Mesodermal cell (in vitro differentiated cells): ENCODE data around the gene GNPTG.
A peak's percentile ranks its signal among the peaks of the same experiment; 100 is the strongest.

Experiments
- H3K27ac ChIP-seq: 2 replicates; pipeline ENCODE4 v1.7.0; 2013; ENCODE audit warnings: mild to moderate bottlenecking, low read depth, low read length, moderate library complexity; ENCODE audit not compliant: severe bottlenecking
- H3K36me3 ChIP-seq: 2 replicates; pipeline ENCODE4 v1.7.1; 2013; ENCODE audit warnings: mild to moderate bottlenecking, low read length, moderate library complexity; ENCODE audit not compliant: control insufficient read depth, insufficient read depth
- H3K4me1 ChIP-seq: one replicate; pipeline ENCODE4 v1.7.1; 2013; ENCODE audit warnings: mild to moderate bottlenecking, low read length; ENCODE audit not compliant: insufficient read depth, control insufficient read depth, poor library complexity, severe bottlenecking
- H3K4me3 ChIP-seq: 2 replicates; pipeline ENCODE4 v1.7.0; 2013; ENCODE audit warnings: low read length, control low read depth, mild to moderate bottlenecking; ENCODE audit not compliant: insufficient read depth, poor library complexity, severe bottlenecking; ENCODE audit errors: extremely low read depth
- H3K9me3 ChIP-seq: 2 replicates; pipeline ENCODE4 v1.7.1; 2013; ENCODE audit warnings: mild to moderate bottlenecking, low read length, moderate library complexity; ENCODE audit not compliant: control insufficient read depth
- WGBS, 2 experiments: methylation state at CpG; one replicate each; pipeline ENCODE4 v1.1.5; 2013; ENCODE audit warnings: missing lambda C conversion rate in 2 of 2; ENCODE audit not compliant: insufficient coverage in 2 of 2; 5-methylcytosine and 5-hydroxymethylcytosine counted together

GNPTG gene

GRCh38 chr16:1377406-1378010 lies 25.8 kb downstream of the GNPTG start:
- H3K4me1 ChIP-seq, result peaks cover 3% of the 10 kb centered on the region
- no peak overlapping the region for H3K27ac ChIP-seq
- H3K4me3 ChIP-seq, result no peak overlapping the region
- 88 to 92% methylated on average over 9 to 10 of the region's 10 CpGs for WGBS, 2 experiments
- H3K36me3 ChIP-seq, result peaks cover 21% of the 10 kb centered on the region
- H3K9me3 ChIP-seq, result no peaks in the 10 kb centered on the region

DNA sequence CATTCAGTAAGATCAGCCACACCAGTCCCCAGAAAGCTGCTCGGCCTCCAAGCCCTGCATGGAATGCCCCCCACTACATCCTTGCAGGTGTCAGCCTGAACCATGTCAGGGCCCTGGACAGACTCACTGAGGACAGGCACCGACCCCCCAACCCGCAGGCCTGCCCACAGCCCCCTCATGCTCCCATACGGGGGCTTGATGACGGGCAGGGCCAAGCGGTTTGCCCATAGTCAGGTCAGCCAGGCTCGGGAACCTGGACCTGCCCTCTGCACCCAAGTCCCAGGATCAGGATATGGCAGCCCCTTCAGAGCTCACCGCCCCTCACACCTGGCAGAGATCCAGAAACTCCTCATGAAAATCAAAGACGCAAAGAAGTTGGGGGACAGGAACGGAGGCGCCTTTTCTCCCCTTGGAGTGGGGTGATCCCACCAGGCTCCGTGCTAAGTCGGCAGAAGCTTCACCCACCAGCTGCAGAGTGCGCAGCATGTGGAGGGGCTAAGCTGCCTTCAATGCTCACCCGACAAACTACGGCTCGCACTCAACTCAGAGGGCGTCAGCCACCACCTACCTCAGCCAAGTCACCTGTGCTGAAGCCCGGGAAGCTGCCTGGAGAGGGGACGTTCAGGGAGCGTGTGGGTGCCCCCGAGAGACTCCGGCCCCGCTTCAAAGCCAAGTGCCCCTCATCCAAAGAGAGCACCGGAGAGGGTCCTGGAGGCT lies 26.5 kb downstream of the GNPTG start:
- Histone ChIP-seq H3K36me3 (peaks cover 21% of the 10 kb centered on the region), H3K9me3 (no peaks in the 10 kb centered on the region), H3K4me1 (peaks cover 3% of the 10 kb centered on the region), H3K4me3 (peak overlapping the region; percentile 61), H3K27ac (no peak overlapping the region)
- WGBS, 2 experiments, result 59 to 63% methylated on average over 21 to 25 of the region's 25 CpGs

GRCh38 chr16:1378804-1379303 lies 27.1 kb downstream of the GNPTG start:
- H3K4me3 ChIP-seq, result peak overlapping the region; percentile 61
- H3K36me3 ChIP-seq, result peaks cover 25% of the 10 kb centered on the region
- no peaks in the 10 kb centered on the region for H3K9me3 ChIP-seq
- peaks cover 3% of the 10 kb centered on the region for H3K4me1 ChIP-seq
- WGBS, 2 experiments, result 1 to 2% methylated on average over 18 to 24 of the region's 31 CpGs
- H3K27ac ChIP-seq, result peak overlapping the region; percentile 87

DNA sequence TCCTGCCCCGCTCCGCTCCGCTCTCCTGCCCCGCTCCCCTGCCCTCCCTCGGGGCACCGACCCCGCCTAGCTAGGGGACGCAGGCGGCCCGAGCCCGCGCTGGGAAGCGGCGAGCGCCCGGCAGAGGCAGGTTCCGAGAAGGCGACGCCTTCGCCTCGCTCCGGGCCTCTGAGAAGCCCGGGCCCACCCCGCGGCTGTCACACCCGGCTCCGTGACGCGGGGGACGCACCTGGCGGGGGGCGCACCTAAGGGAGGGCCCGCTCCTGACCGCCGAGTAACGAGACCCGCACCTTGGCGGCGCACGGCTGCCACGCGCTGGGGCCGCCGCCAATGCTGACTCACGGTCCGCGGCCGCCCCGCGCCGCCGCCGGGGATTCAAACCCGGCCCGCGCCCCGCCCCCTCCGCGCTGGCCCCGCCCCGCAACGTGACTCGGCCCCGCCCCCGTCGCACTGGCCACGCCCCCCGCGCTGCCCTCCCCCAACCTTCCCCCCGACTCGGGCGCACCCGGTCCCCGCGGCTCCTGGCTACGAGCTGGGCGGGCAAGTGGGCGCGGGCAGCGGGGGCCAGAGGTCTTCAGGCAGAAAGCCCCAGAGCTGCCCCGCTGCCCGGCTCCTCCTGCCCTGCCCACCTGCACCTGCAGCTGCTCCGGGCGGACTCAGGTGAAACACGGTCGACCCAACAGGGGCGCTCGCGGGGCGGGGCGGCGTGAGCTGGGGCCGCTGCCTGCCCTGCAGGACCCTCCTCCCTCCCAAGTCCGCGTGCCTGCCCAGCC lies 27.8 kb downstream of the GNPTG start:
- WGBS, 2 experiments, result 1 to 2% methylated on average over 59 to 60 of the region's 95 CpGs

GRCh38 chr16:1380195-1380594 lies 28.5 kb downstream of the GNPTG start:
- WGBS, 2 experiments, result 75 to 84% methylated on average over 5 to 7 of the region's 10 CpGs
- H3K27ac ChIP-seq, result no peak overlapping the region
- H3K4me1 ChIP-seq, result peaks cover 3% of the 10 kb centered on the region
- no peaks in the 10 kb centered on the region for H3K9me3 ChIP-seq
- H3K4me3 ChIP-seq, result peak overlapping the region; percentile 61
- peaks cover 22% of the 10 kb centered on the region for H3K36me3 ChIP-seq

More for the DNA sequence above, 27.8 kb downstream of the GNPTG start:
- H3K9me3 ChIP-seq, result no peaks in the 10 kb centered on the region
- H3K4me3 ChIP-seq, result peak overlapping the region; percentile 61
- peak overlapping the region; percentile 87 for H3K27ac ChIP-seq
- peaks cover 23% of the 10 kb centered on the region for H3K36me3 ChIP-seq
- peaks cover 3% of the 10 kb centered on the region for H3K4me1 ChIP-seq

DNA sequence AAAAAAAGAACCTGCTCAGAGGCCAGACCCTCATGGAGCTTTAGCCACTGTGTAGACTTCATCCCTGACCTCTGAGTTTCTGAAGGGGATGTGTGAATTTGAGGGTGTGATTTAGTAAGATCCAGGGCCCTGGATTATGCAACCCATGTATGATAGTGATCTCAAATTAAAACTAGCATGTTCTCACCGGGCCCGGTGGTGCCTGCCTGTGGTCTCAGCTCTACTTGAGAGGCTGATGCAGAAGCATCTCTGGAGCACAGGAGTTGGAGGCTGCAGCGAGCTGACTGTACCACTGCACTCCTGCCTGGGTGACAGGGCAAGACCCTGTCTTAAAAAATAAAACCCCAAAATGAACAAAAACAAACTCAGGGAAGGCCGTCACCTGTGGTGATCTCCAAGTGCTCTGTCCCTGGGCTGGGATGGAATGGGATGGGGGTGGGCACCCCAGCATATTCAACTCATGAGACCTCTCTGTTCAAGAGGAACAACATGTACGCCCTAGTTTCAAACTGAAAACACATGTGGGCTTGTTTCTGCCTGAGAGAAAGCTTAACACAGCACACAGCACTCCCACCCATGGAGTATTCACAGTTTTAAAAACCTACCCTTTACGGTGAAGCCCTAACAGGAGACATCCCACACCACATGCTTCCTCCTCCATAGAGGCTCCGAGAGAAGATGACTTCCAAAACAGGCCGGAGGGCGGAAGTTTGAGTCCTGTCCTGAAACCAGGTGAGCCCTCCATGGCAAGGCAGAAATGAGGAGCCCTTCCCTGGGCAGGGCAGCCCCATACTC lies 30.1 kb downstream of the GNPTG start:
- no peak overlapping the region for H3K4me3 ChIP-seq

DNA sequence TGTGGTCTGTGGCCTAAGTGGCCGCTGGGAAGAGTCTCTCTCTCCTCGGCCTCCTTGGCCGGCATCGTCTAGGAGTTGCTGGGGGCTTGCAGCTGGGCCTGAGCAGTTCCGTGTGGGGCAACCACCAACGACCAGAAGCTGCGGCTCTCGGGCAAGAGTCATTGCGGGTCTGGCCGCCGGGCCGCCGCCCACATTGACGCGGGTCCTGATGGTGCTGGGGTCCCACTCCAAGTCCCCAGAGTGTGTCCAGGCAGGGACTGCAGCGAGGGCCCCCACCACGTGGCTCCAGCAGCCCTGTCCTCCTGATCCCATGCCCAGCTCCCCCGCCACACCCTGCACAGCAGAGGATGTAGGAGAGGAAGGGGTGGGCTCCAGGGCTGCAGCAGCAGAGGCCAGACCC lies 31.8 kb downstream of the GNPTG start:
- Histone ChIP-seq H3K9me3 (no peaks in the 10 kb centered on the region), H3K36me3 (peaks cover 16% of the 10 kb centered on the region), H3K27ac (no peak overlapping the region), H3K4me1 (peaks cover 3% of the 10 kb centered on the region), H3K4me3 (no peak overlapping the region)
- 89 to 97% methylated on average over 16 to 17 of the region's 18 CpGs for WGBS, 2 experiments

More for the DNA sequence above, 30.1 kb downstream of the GNPTG start:
- Histone ChIP-seq H3K27ac (no peak overlapping the region), H3K9me3 (no peaks in the 10 kb centered on the region), H3K36me3 (peaks cover 16% of the 10 kb centered on the region), H3K4me1 (peaks cover 3% of the 10 kb centered on the region)
- WGBS, 2 experiments, result 90 to 96% methylated on average over 6 to 7 of the region's 9 CpGs

- H3K4me3 ChIP-seq, result no peak overlapping the region
- H3K36me3 ChIP-seq, result peaks cover 24% of the 10 kb centered on the region
- WGBS, 2 experiments, result 96 to 97% methylated on average over 34 to 39 of the region's 39 CpGs
- H3K27ac ChIP-seq, result no peak overlapping the region
- no peaks in the 10 kb centered on the region for H3K4me1 ChIP-seq
- H3K9me3 ChIP-seq, result no peaks in the 10 kb centered on the region
Measured at GRCh38 chr16:1385232-1385631, 33.5 kb downstream of the GNPTG start.

- Histone ChIP-seq H3K36me3 (peaks cover 15% of the 10 kb centered on the region), H3K4me1 (no peaks in the 10 kb centered on the region), H3K4me3 (no peak overlapping the region), H3K9me3 (no peaks in the 10 kb centered on the region), H3K27ac (no peak overlapping the region)
- WGBS, 2 experiments, result 94% methylated on average over 15 to 16 of the region's 16 CpGs
Measured at GRCh38 chr16:1387331-1387730, 35.6 kb downstream of the GNPTG start.

DNA sequence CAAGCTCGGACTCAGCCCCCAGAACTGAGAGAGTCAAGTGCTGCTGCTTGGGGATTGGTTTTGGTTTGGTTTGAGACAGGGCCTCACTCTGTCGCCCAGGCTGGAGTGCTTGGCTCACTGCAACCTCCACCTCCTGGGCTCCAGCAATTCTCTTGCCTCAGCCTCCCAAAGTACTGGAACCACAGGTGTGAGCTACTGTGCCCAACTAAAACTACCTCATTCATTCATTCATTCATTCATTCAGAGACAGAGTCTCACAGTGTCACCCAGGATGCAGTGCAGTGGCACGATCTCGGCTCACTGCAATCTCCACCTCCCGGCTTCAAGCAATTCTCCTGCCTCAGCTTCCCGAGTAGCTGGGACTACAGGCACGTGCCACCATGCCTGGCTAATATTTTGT lies 38.0 kb downstream of the GNPTG start:
- Histone ChIP-seq H3K4me1 (no peaks in the 10 kb centered on the region), H3K4me3 (no peak overlapping the region), H3K27ac (no peak overlapping the region), H3K36me3 (peaks cover 25% of the 10 kb centered on the region), H3K9me3 (no peaks in the 10 kb centered on the region)
- WGBS, 2 experiments, result 93 to 99% methylated on average over 3 to 6 of the region's 7 CpGs
